HK-2 (cell line): ENCODE results near the gene TPM3.
"Not testable (repeated sequence)": the region's sequence is repeated elsewhere in the genome, so short reads cannot be mapped to it uniquely, and the experiment has no call there.

ENCODE experiments used
- DNase-seq: peaks from one replicate; pipeline ENCODE4 v3.0.0-alpha.2; 2018; ENCODE audit not compliant: unreplicated experiment

TPM3 gene

GRCh38 chr1:154206196-154206595 lies 14.3 kb upstream of the TPM3 start, which contains the start of gene CFAP141:
CFAP141 (minus strand) TSS chr1:154206333; CDS start chr1:154206307, 26 bp downstream.
- DNase-seq = no peak

GRCh38 chr1:154205778-154206177 lies 13.9 kb upstream of the TPM3 start:
- DNase-seq = not testable (repeated sequence)

- DNase-seq = no peak
Observed at GRCh38 chr1:154199563-154199879, 7.6 kb upstream of the TPM3 start.

GRCh38 chr1:154198756-154199562 lies 7.1 kb upstream of the TPM3 start:
- no peak for DNase-seq

GRCh38 chr1:154193821-154194220 lies 1.9 kb upstream of the TPM3 start:
- peak; percentile 41 for DNase-seq

- no peak for DNase-seq
Observed at GRCh38 chr1:154192476-154192875, 576 bp upstream of the TPM3 start.

GRCh38 chr1:154190550-154190949 lies 1.4 kb downstream of the TPM3 start:
- no peak for DNase-seq

GRCh38 chr1:154186852-154187501 lies 4.9 kb downstream of the TPM3 start:
- no peak for DNase-seq

GRCh38 chr1:154186177-154186576 lies 5.7 kb downstream of the TPM3 start:
- DNase-seq = peak; percentile 58

- DNase-seq = peak; percentile 99
Observed at GRCh38 chr1:154183046-154183915, 8.6 kb downstream of the TPM3 start.

- peak; percentile 78 for DNase-seq
Observed at GRCh38 chr1:154182344-154183045, 9.4 kb downstream of the TPM3 start.

GRCh38 chr1:154181944-154182343 lies 10.0 kb downstream of the TPM3 start:
- DNase-seq = no peak

GRCh38 chr1:154179946-154180687 lies 11.8 kb downstream of the TPM3 start:
- no peak for DNase-seq

GRCh38 chr1:154178911-154179811 lies 12.7 kb downstream of the TPM3 start:
- DNase-seq = no peak

- DNase-seq = no peak
Observed at GRCh38 chr1:154178013-154178412, 13.9 kb downstream of the TPM3 start.

GRCh38 chr1:154176337-154176736 lies 15.6 kb downstream of the TPM3 start:
- DNase-seq = no peak

GRCh38 chr1:154174654-154175053 lies 17.2 kb downstream of the TPM3 start:
- DNase-seq = no peak

GRCh38 chr1:154171880-154172279 lies 20.0 kb downstream of the TPM3 start:
- no peak for DNase-seq

GRCh38 chr1:154171223-154171583 lies 20.7 kb downstream of the TPM3 start:
- no peak for DNase-seq
